Hepatocyte (in vitro differentiated cells): ENCODE results near the gene TSPYL4. TPM values are rescaled to one million over a fixed set of nuclear protein-coding genes. Genes with fewer than 3 reads are reported as not detected.

Experiments
- DNase-seq: peaks from one replicate; pipeline ENCODE4 v3.0.0-alpha.2; 2016; ENCODE audit warnings: low spot score
- H2AFZ ChIP-seq: fragments of 200-600 bp; sonication (generic); 2 replicates; pipeline ENCODE4 v1.6.0; 2016; ENCODE audit warnings: antibody characterized with exemption, mild to moderate bottlenecking
- H3K27ac ChIP-seq: fragments of 200-600 bp; sonication (generic); 2 replicates; pipeline ENCODE4 v1.5.1; 2016; ENCODE audit warnings: mild to moderate bottlenecking
- H3K27me3 ChIP-seq: fragments of 200-600 bp; sonication (generic); 2 replicates; pipeline ENCODE4 v1.6.1; 2016
- H3K36me3 ChIP-seq: fragments of 200-600 bp; sonication (generic); replicated peaks from 2 replicates; pipeline ENCODE4 v1.5.1; 2016; ENCODE audit warnings: low read depth; ENCODE audit not compliant: insufficient read depth
- H3K4me1 ChIP-seq: fragments of 200-600 bp; sonication (generic); 2 replicates; pipeline ENCODE4 v1.5.1; 2016; ENCODE audit warnings: mild to moderate bottlenecking, moderate library complexity; ENCODE audit not compliant: insufficient read depth
- H3K4me2 ChIP-seq: fragments of 200-600 bp; sonication (generic); 2 replicates; pipeline ENCODE4 v1.6.0; 2016
- H3K4me3 ChIP-seq: fragments of 200-600 bp; sonication (generic); 2 replicates; pipeline ENCODE4 v1.5.1; 2016; ENCODE audit warnings: mild to moderate bottlenecking
- H3K79me2 ChIP-seq: fragments of 200-600 bp; sonication (generic); 2 replicates; pipeline ENCODE4 v1.6.0; 2017; ENCODE audit warnings: mild to moderate bottlenecking
- H3K9me2 ChIP-seq: fragments of 200-600 bp; sonication (generic); replicated peaks from 2 replicates; pipeline ENCODE4 v1.6.0; 2017; ENCODE audit warnings: mild to moderate bottlenecking; ENCODE audit not compliant: insufficient read depth
- H3K9me3 ChIP-seq: fragments of 200-600 bp; sonication (generic); 2 replicates; pipeline ENCODE4 v1.5.1; 2016; ENCODE audit warnings: low read depth, mild to moderate bottlenecking
- H4K20me1 ChIP-seq: fragments of 200-600 bp; sonication (generic); 2 replicates; pipeline ENCODE4 v1.6.0; 2016; ENCODE audit warnings: mild to moderate bottlenecking; ENCODE audit not compliant: insufficient read depth, poor library complexity, severe bottlenecking
- CTCF ChIP-seq: fragments of 200-600 bp; sonication (generic); IDR thresholded peaks from 2 replicates; pipeline ENCODE4 v1.5.1; 2016; ENCODE audit warnings: antibody characterized with exemption, mild to moderate bottlenecking; ENCODE audit not compliant: poor library complexity
- EZH2 ChIP-seq: fragments of 200-600 bp; sonication (generic); IDR thresholded peaks from 2 replicates; pipeline ENCODE4 v1.6.1; 2016; ENCODE audit warnings: antibody characterized with exemption, mild to moderate bottlenecking, borderline replicate concordance
- EZH2phosphoT487 ChIP-seq: fragments of 200-600 bp; sonication (generic); IDR thresholded peaks from one replicate; pipeline ENCODE4 v1.6.1; 2018; ENCODE audit warnings: antibody characterized with exemption, mild to moderate bottlenecking, low read depth, moderate library complexity; ENCODE audit not compliant: unreplicated experiment, severe bottlenecking
- WGBS: methylation state at CpG from one replicate; pipeline ENCODE4 v1.1.6; 2016; ENCODE audit warnings: low lambda C conversion rate; ENCODE audit errors: missing lambda C conversion rate; 5-methylcytosine and 5-hydroxymethylcytosine counted together
- polyA plus RNA-seq: library from polyadenylated mRNA; unstranded; fragments of >200 nt; fragmentation: Nextera tagmentation; extraction: Ambion mirVana; gene quantifications from 2 replicates; pipeline ENCODE4 v1.2.1, GENCODE V29; 2016
- total RNA-seq: library from RNA; depleted of rRNA; stranded (reverse); fragments of >200 nt; gene quantifications from 2 replicates; pipeline ENCODE4 v1.2.3, GENCODE V29; 2014

TSPYL4 gene
- total and polyA plus RNA-seq, 2 experiments from 2014 or later, result 11.9 to 25.3 TPM

- H3K27ac ChIP-seq, result no peak overlapping the region
- 36% methylated on average over 3 of the region's 3 CpGs for WGBS
- H3K4me2 ChIP-seq, result no peak overlapping the region
- peaks cover under 1% of the 10 kb centered on the region for H3K79me2 ChIP-seq
- no peaks in the 10 kb centered on the region for H3K4me1 ChIP-seq
- no peak for TF ChIP-seq EZH2
- peak; percentile 94 for TF ChIP-seq CTCF
- TF ChIP-seq EZH2phosphoT487, result no peak
- no peaks in the 10 kb centered on the region for H4K20me1 ChIP-seq
- H2AFZ ChIP-seq, result no peak overlapping the region
- H3K4me3 ChIP-seq, result no peak overlapping the region
- no peaks in the 10 kb centered on the region for H3K9me3 ChIP-seq
- no peaks in the 10 kb centered on the region for H3K9me2 ChIP-seq
- no peaks in the 10 kb centered on the region for H3K36me3 ChIP-seq
- no peaks in the 10 kb centered on the region for H3K27me3 ChIP-seq
- peak; percentile 78 for DNase-seq
Measured at GRCh38 chr6:116268589-116269293, 14.9 kb upstream of the TSPYL4 start.

- no peak for DNase-seq
Measured at GRCh38 chr6:116267836-116268588, 14.1 kb upstream of the TSPYL4 start.

GRCh38 chr6:116266803-116267202, 12.9 kb upstream of the TSPYL4 start:
- Histone ChIP-seq H2AFZ (no peak overlapping the region), H3K4me3 (no peak overlapping the region), H3K79me2 (peaks cover 12% of the 10 kb centered on the region), H3K27me3 (no peaks in the 10 kb centered on the region), H3K27ac (no peak overlapping the region), H3K4me1 (no peaks in the 10 kb centered on the region), H3K36me3 (no peaks in the 10 kb centered on the region), H3K9me3 (peaks cover 4% of the 10 kb centered on the region), H3K9me2 (no peaks in the 10 kb centered on the region), H4K20me1 (no peaks in the 10 kb centered on the region), H3K4me2 (no peak overlapping the region)
- TF ChIP-seq EZH2 (no peak), CTCF (no peak), EZH2phosphoT487 (no peak)
- DNase-seq, result no peak

More at GRCh38 chr6:116267836-116268588, 14.1 kb upstream of the TSPYL4 start:
- H3K4me2 ChIP-seq, result no peak overlapping the region
- H3K36me3 ChIP-seq, result no peaks in the 10 kb centered on the region
- no peaks in the 10 kb centered on the region for H3K4me1 ChIP-seq
- H3K27me3 ChIP-seq, result no peaks in the 10 kb centered on the region
- no peaks in the 10 kb centered on the region for H3K9me2 ChIP-seq
- H3K4me3 ChIP-seq, result no peak overlapping the region
- WGBS, result 57% methylated on average over 3 of the region's 3 CpGs
- H3K79me2 ChIP-seq, result peaks cover 5% of the 10 kb centered on the region
- H3K27ac ChIP-seq, result no peak overlapping the region
- H3K9me3 ChIP-seq, result peaks cover 4% of the 10 kb centered on the region
- H4K20me1 ChIP-seq, result no peaks in the 10 kb centered on the region
- TF ChIP-seq EZH2 (no peak), CTCF (no peak), EZH2phosphoT487 (no peak)
- no peak overlapping the region for H2AFZ ChIP-seq
